Bronchial epithelial cell (primary cell): ENCODE measurements around the gene DYNC2I2. TPM values are rescaled to one million over a fixed set of nuclear protein-coding genes. Genes with fewer than 3 reads are reported as not detected.

ENCODE experiments used
- DNase-seq: peaks from one replicate; pipeline ENCODE4 v3.0.0-alpha.2; 2010; ENCODE audit warnings: low read depth
- FAIRE-seq: peaks from 2 replicates; lab custom pipeline; 2011; peaks lifted over from hg19 to GRCh38; lab: Jason Lieb, UNC
- H3K27me3 ChIP-seq: 2 replicates; pipeline ENCODE4 v1.5.1; 2011; ENCODE audit warnings: low read length; ENCODE audit not compliant: control insufficient read depth, insufficient read depth
- H3K36me3 ChIP-seq: 2 replicates; pipeline ENCODE4 v1.5.1; 2011; ENCODE audit warnings: low read length; ENCODE audit not compliant: control insufficient read depth, insufficient read depth
- H3K4me3 ChIP-seq: 2 replicates; pipeline ENCODE4 v1.5.1; 2011; ENCODE audit warnings: mild to moderate bottlenecking, low read depth, low read length, control low read depth
- total RNA-seq: library from RNA; depleted of rRNA; stranded (reverse); fragments of >200 nt; gene quantifications from 2 replicates; pipeline ENCODE4 v1.2.1, GENCODE V29; 2014
- TF ChIP-seq, protein P1 (sequence below): IDR thresholded peaks from 2 replicates; pipeline ENCODE4 v1.5.1; 2011; ENCODE audit warnings: mild to moderate bottlenecking, moderate library complexity, low read length, control low read depth, inconsistent platforms; ENCODE audit not compliant: insufficient read depth, severe bottlenecking

Gene DYNC2I2
- total RNA-seq, 1 donor from 2014 or later = 27.4 TPM

- FAIRE-seq = no peak
- DNase-seq = peak; percentile 41
- Histone ChIP-seq H3K36me3 (peaks cover 4% of the 10 kb centered on the region), H3K4me3 (no peak overlapping the region), H3K27me3 (no peaks in the 10 kb centered on the region)
- TF ChIP-seq, protein P1, sequence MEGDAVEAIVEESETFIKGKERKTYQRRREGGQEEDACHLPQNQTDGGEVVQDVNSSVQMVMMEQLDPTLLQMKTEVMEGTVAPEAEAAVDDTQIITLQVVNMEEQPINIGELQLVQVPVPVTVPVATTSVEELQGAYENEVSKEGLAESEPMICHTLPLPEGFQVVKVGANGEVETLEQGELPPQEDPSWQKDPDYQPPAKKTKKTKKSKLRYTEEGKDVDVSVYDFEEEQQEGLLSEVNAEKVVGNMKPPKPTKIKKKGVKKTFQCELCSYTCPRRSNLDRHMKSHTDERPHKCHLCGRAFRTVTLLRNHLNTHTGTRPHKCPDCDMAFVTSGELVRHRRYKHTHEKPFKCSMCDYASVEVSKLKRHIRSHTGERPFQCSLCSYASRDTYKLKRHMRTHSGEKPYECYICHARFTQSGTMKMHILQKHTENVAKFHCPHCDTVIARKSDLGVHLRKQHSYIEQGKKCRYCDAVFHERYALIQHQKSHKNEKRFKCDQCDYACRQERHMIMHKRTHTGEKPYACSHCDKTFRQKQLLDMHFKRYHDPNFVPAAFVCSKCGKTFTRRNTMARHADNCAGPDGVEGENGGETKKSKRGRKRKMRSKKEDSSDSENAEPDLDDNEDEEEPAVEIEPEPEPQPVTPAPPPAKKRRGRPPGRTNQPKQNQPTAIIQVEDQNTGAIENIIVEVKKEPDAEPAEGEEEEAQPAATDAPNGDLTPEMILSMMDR = no peak
These were observed 13.9 kb downstream of the DYNC2I2 start for GRCh38 chr9:128642675-128643245.

DNA sequence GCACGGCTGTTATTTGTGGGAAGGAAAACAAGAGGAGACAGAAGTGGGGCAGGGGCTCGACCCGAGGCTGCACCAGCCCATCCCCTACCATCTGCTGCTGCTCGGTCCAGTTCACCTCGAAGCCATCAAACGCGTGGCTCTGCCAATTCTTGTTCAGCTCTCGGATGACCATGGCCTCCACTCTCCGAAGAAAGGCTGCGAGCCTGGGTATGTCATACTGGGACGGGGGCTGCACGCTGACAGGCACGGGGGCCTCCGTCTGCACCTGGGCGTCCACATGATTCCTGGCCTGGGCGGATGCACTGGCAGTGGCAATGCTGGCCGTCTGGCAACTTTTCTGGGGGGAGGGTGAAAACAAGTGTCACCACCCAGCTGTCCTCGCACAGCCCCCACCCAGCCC, 16.0 kb downstream of the DYNC2I2 start:
- no peak for FAIRE-seq
- TF ChIP-seq, protein P1 = no peak
- peaks cover 4% of the 10 kb centered on the region for H3K36me3 ChIP-seq
- H3K27me3 ChIP-seq = no peaks in the 10 kb centered on the region
- no peak overlapping the region for H3K4me3 ChIP-seq
- no peak for DNase-seq

GRCh38 chr9:128638580-128638979, 18.1 kb downstream of the DYNC2I2 start:
- TF ChIP-seq, protein P1 = no peak
- Histone ChIP-seq H3K4me3 (no peak overlapping the region), H3K27me3 (no peaks in the 10 kb centered on the region), H3K36me3 (peaks cover 9% of the 10 kb centered on the region)
- FAIRE-seq (peak; percentile 88), DNase-seq (no peak)

DNA sequence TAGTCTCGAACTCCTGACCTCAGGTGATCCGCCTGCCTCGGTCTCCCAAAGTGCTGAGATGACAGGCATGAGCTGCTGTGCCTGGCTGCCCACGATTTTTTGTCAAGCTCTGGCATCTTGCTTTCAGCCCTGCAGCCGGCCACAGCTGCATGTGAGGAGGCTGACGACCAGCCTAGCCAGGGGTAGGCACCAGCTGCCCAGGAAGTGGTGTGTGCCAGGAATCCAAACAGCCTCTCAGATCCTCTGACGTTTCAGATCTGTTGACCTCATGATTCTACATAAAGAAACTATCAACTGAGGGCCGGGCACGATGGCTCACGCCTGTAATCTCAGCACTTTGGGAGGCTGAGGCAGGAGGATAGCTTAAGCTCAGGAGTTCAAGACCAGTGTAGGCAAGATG, 19.0 kb downstream of the DYNC2I2 start:
- no peak for DNase-seq
- Histone ChIP-seq H3K4me3 (no peak overlapping the region), H3K27me3 (no peaks in the 10 kb centered on the region), H3K36me3 (peaks cover 15% of the 10 kb centered on the region)
- no peak for FAIRE-seq
- TF ChIP-seq, protein P1 = no peak

- Histone ChIP-seq H3K4me3 (no peak overlapping the region), H3K36me3 (peaks cover 23% of the 10 kb centered on the region), H3K27me3 (no peaks in the 10 kb centered on the region)
- TF ChIP-seq, protein P1 = no peak
- DNase-seq (no peak), FAIRE-seq (no peak)
These were observed 19.8 kb downstream of the DYNC2I2 start for GRCh38 chr9:128636556-128637530.
